Ishikawa (cell line): ENCODE measurements around the gene CELF2.

Experiments
- EP300 ChIP-seq: IDR thresholded peaks from 2 replicates; pipeline ENCODE4 v1.6.1; 2012; ENCODE audit warnings: borderline replicate concordance
- FOXM1 ChIP-seq: IDR thresholded peaks from 2 replicates; pipeline ENCODE4 v1.6.1; 2012; ENCODE audit warnings: low read depth, borderline replicate concordance
- MAX ChIP-seq: IDR thresholded peaks from 2 replicates; pipeline ENCODE4 v1.6.1; 2012
- RAD21 ChIP-seq: IDR thresholded peaks from 2 replicates; pipeline ENCODE4 v1.6.1; 2012; ENCODE audit warnings: low read depth
- USF1 ChIP-seq: IDR thresholded peaks from 2 replicates; pipeline ENCODE4 v1.6.1; 2012
- YY1 ChIP-seq: IDR thresholded peaks from 2 replicates; pipeline ENCODE4 v1.6.1; 2012; ENCODE audit warnings: low read depth
- ZBTB7A ChIP-seq: IDR thresholded peaks from 2 replicates; pipeline ENCODE4 v1.6.1; 2012; ENCODE audit warnings: low read depth
- TF ChIP-seq, protein P1 (sequence below): IDR thresholded peaks from 2 replicates; pipeline ENCODE4 v1.6.1; 2012; ENCODE audit warnings: low read depth, mild to moderate bottlenecking

- no peak for TF ChIP-seq EP300
- no peak for TF ChIP-seq FOXM1
- no peak for TF ChIP-seq MAX
- TF ChIP-seq, protein P1, sequence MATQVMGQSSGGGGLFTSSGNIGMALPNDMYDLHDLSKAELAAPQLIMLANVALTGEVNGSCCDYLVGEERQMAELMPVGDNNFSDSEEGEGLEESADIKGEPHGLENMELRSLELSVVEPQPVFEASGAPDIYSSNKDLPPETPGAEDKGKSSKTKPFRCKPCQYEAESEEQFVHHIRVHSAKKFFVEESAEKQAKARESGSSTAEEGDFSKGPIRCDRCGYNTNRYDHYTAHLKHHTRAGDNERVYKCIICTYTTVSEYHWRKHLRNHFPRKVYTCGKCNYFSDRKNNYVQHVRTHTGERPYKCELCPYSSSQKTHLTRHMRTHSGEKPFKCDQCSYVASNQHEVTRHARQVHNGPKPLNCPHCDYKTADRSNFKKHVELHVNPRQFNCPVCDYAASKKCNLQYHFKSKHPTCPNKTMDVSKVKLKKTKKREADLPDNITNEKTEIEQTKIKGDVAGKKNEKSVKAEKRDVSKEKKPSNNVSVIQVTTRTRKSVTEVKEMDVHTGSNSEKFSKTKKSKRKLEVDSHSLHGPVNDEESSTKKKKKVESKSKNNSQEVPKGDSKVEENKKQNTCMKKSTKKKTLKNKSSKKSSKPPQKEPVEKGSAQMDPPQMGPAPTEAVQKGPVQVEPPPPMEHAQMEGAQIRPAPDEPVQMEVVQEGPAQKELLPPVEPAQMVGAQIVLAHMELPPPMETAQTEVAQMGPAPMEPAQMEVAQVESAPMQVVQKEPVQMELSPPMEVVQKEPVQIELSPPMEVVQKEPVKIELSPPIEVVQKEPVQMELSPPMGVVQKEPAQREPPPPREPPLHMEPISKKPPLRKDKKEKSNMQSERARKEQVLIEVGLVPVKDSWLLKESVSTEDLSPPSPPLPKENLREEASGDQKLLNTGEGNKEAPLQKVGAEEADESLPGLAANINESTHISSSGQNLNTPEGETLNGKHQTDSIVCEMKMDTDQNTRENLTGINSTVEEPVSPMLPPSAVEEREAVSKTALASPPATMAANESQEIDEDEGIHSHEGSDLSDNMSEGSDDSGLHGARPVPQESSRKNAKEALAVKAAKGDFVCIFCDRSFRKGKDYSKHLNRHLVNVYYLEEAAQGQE = no peak
- no peak for TF ChIP-seq RAD21
- TF ChIP-seq YY1 = no peak
- no peak for TF ChIP-seq USF1
- TF ChIP-seq ZBTB7A = no peak
Measured at GRCh38 chr10:11357439-11357838, 339.8 kb downstream of the CELF2 start.
